HG03469 (cell line): Measurements from ENCODE around the gene CIDEB.

Source experiments
- ATAC-seq: cut with Tn5 transposase; IDR thresholded peaks from one replicate; pipeline ENCODE4 v1.9.1; 2021; ENCODE audit warnings: mild to moderate bottlenecking, moderate library complexity, moderate number of reproducible peaks; ENCODE audit not compliant: unreplicated experiment

Gene CIDEB

GRCh38 chr14:24255931-24256711 is 51.7 kb downstream of the CIDEB start:
- no peak for ATAC-seq

DNA sequence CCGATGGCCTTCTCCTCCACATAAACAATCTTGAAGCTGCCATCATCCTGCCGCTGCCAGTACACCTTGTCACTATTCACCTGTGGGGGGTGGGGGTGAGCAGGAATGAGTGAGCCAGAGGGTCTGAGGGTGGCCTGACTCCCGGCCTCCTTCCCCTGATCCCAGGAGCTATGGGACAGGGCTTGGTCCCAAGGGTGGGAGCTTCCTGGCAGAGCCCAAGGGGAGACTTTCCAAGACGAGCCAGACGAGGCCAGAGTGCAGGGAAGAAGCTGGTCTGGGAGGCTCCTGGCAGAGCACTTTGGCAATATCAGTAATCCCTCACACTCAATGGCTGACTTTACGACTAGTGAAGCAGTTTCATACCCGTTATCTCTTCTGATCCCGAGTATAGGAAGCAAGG is 52.3 kb downstream of the CIDEB start:
- ATAC-seq, result no peak
